ENCODE measurements around the gene GAS7. TPM values are rescaled to one million over a fixed set of nuclear protein-coding genes. Genes with fewer than 3 reads are reported as not detected.

The GAS7 gene
- total RNA-seq, 1 donor from 2014 or later, result 50.6 TPM

DNA sequence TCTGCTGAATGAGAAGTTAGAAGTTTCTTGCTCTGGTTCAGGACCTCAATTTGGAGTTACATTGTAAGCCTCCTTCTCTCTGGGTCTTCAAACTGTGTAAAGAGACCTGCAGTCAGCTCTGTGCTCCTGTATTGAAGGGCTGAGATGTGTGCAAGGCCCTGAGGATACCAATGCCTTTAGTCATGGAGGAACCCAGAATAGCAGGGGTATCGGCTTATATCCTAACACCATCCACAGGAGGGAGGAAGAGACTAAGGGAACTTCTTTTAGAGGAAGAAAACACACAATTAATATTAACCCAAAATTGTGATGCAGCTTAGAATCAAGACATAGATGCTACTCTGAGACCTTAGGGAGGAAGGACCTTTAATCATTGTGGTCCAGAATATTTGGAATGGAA, 336.2 kb downstream of the GAS7 start:
- no peaks in the 10 kb centered on the region for H3K36me3 ChIP-seq
- H3K9me3 ChIP-seq, result peaks cover 7% of the 10 kb centered on the region
- no peak overlapping the region for H3K27ac ChIP-seq
- H3K4me1 ChIP-seq, result no peaks in the 10 kb centered on the region
- no peak overlapping the region for H3K4me3 ChIP-seq
- no peak for ATAC-seq
- no peak for DNase-seq
- no peaks in the 10 kb centered on the region for H3K27me3 ChIP-seq
- intact Hi-C loops (cut with DNase I), result no loop called here
- TF ChIP-seq, protein P1, sequence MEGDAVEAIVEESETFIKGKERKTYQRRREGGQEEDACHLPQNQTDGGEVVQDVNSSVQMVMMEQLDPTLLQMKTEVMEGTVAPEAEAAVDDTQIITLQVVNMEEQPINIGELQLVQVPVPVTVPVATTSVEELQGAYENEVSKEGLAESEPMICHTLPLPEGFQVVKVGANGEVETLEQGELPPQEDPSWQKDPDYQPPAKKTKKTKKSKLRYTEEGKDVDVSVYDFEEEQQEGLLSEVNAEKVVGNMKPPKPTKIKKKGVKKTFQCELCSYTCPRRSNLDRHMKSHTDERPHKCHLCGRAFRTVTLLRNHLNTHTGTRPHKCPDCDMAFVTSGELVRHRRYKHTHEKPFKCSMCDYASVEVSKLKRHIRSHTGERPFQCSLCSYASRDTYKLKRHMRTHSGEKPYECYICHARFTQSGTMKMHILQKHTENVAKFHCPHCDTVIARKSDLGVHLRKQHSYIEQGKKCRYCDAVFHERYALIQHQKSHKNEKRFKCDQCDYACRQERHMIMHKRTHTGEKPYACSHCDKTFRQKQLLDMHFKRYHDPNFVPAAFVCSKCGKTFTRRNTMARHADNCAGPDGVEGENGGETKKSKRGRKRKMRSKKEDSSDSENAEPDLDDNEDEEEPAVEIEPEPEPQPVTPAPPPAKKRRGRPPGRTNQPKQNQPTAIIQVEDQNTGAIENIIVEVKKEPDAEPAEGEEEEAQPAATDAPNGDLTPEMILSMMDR (IDR thresholded peaks at IDR 0.05), result no peak

DNA sequence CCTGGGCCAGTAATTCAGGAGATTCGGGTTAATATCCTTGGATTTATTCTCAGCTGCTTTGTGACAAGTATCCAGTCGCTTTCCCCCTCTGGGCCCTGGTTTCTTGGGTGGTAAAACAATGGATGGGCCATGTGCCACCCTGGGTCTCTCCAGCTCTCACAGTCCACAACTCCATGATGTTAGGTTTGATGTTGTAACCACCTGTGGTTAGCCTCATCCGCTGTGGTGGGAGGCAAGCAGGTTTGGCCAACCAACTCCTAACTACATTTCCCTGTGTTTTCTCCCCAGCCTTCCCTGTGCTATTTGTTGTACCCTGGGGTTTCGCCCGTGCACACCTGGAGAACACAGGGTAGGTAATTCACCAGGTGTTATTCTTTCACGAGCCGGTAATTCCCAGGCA, 337.6 kb downstream of the GAS7 start:
- H3K4me3 ChIP-seq, result no peak overlapping the region
- H3K9me3 ChIP-seq, result peaks cover 7% of the 10 kb centered on the region
- DNase-seq, result no peak
- no peak overlapping the region for H3K27ac ChIP-seq
- H3K4me1 ChIP-seq, result no peaks in the 10 kb centered on the region
- no peaks in the 10 kb centered on the region for H3K36me3 ChIP-seq
- no peaks in the 10 kb centered on the region for H3K27me3 ChIP-seq
- no peak for ATAC-seq
- TF ChIP-seq, protein P1 (IDR thresholded peaks at IDR 0.05), result no peak
- intact Hi-C loops (cut with DNase I), result no loop called here

Other genes with a start within 250 kb of the GAS7 start
- not detected for gene MYH13, start 174.4 kb upstream of the GAS7 start, total RNA-seq
- not detected for gene MYH8, start 223.3 kb upstream of the GAS7 start, total RNA-seq